Epithelial cell of esophagus (primary cell): ENCODE measurements around the gene FBXL7.

Experiments used
- DNase-seq: peaks from one replicate; pipeline ENCODE4 v3.0.0; 2010; ENCODE audit warnings: low read depth
- H3K4me3 ChIP-seq: 2 replicates; pipeline ENCODE4 v1.5.1; 2011; ENCODE audit warnings: mild to moderate bottlenecking, low read length, control low read depth
- CTCF ChIP-seq: IDR thresholded peaks from 2 replicates; pipeline ENCODE4 v1.5.1; 2011; ENCODE audit warnings: low read depth, mild to moderate bottlenecking, low read length, control low read depth, inconsistent platforms; ENCODE audit not compliant: insufficient read depth; ENCODE audit errors: missing control alignments

FBXL7 gene

DNA sequence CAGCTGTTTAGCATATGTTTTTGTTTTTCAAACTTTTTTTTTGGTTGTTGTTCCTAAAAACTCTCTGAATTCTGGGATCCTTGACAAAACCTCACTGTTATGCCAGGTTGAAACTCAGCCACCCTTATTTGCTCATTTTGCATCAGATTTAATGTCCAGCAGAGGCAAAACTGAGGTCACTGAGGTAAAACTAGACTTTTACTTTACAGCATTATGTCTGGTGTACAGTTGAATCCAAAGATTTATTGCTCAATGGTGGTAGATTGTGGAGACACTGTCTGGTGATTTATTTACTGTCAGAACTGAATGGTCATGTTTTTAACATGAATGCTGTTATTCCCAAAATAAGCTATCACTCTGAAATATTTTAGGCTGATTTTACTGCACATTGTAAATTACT lies 87.9 kb downstream of the FBXL7 start:
- no peak for TF ChIP-seq CTCF
- H3K4me3 ChIP-seq = no peak overlapping the region
- no peak for DNase-seq

DNA sequence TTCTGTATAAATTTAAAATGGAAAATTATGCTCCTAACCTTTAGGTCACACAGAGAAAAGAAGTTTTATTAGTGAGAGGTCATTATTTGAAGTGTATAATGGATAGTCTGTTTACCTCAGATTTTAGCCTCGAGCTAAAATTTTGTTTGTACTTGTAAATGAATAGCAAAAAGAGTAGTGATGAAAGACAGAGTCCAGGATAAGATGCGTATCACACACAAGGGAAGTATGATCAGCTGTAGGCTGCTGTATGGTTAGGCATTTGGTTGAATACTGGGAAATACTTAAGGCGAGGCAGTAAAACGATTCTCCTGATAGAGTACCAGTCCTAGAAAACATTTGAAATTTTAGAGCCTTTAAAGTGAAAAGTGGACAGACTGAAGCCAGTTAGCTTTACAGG lies 92.7 kb downstream of the FBXL7 start:
- no peak for TF ChIP-seq CTCF
- H3K4me3 ChIP-seq = no peak overlapping the region
- DNase-seq = no peak

DNA sequence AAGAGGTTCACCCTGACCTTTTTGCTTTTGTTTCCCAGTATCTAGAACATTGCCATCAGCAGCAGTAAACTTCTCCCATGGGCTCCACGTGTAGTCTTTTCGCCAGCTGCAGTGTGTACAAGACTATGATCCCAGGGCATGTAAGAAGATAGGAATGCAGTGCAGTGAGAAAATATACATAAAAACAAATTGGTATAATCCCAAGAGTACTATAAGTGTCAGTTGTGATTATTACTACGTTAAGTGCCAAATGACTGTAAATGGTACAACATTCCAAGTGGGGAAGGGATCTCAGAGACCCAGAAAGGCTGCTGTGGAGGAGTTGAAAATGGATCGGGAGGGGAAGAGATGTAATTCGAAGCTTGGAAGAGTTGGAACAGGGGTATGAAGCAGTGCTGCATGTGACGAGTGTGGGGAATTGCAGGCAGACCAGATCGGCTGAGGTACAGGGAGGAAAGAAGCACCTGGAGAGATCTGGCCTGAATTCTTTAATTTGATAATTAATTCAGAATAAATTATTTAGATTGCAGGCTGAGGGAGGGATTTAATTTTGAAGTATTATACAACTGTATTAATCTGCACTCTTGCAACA lies 95.1 kb downstream of the FBXL7 start:
- DNase-seq = no peak
- no peak overlapping the region for H3K4me3 ChIP-seq
- no peak for TF ChIP-seq CTCF

DNA sequence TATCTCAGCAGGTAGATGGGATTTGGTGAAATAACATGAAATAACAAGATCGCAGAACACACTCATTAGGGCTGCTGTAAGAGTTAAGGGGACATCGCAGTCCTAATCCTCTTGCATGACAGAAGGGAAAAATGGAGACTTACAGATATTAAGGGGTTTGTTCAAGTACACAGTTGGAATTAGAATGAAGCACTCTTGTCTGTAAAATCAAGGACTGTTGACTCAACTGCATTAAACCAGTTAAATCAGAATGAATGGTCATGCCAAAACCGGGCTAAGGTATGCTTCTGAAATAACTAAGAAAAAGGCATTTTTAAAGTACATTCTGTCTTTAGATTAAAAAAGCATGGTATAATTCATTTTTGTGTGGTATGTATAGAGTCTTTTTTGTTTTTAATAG lies 95.9 kb downstream of the FBXL7 start:
- no peak for TF ChIP-seq CTCF
- H3K4me3 ChIP-seq = no peak overlapping the region
- DNase-seq = no peak

DNA sequence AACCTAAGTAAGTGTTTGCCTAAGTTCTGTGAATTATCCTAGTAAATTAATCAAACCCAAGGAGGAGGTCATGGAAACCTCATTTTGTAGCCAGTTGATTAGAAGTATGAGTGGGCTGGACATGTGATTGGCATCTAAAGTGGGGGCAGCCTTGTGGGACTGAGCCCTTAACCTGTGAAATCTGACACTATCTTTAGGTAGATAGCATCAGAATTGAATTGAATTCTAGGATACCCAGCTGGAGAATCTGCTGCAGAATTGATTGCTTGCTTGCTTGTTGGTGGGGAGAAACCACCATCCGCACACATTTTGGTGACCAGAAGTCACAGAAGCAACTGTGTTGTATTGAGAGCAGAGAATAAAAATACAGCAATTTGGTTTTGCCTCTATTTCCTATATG lies 97.0 kb downstream of the FBXL7 start:
- no peak for TF ChIP-seq CTCF
- no peak overlapping the region for H3K4me3 ChIP-seq
- no peak for DNase-seq

- TF ChIP-seq CTCF = no peak
- no peak overlapping the region for H3K4me3 ChIP-seq
- no peak for DNase-seq
These were observed 97.8 kb downstream of the FBXL7 start for GRCh38 chr5:15597804-15598203.

- DNase-seq = peak; percentile 30
- TF ChIP-seq CTCF = peak; percentile 66
These were observed 98.4 kb downstream of the FBXL7 start for GRCh38 chr5:15598294-15598902.

More at GRCh38 chr5:15598294-15598902, 98.4 kb downstream of the FBXL7 start:
- H3K4me3 ChIP-seq = no peak overlapping the region
